GM23248 (cell line): ENCODE measurements around the gene COPS6. TPM values are rescaled to one million over a fixed set of nuclear protein-coding genes. Genes with fewer than 3 reads are reported as not detected.

ENCODE experiments used
- DNase-seq: peaks from one replicate; pipeline ENCODE4 v3.0.0-alpha.2; 2015
- H2AFZ ChIP-seq: fragments of 200-600 bp; sonication (generic); 2 replicates; pipeline ENCODE4 v1.6.1; 2016; ENCODE audit warnings: antibody characterized with exemption
- H3F3A ChIP-seq: fragments of 200-600 bp; sonication (generic); 2 replicates; pipeline ENCODE4 v1.6.1; 2016; ENCODE audit warnings: mild to moderate bottlenecking, antibody characterized with exemption, mixed run types; ENCODE audit not compliant: insufficient read depth
- H3K27ac ChIP-seq: fragments of 200-600 bp; sonication (generic); 2 replicates; pipeline ENCODE4 v1.5.1; 2016; ENCODE audit warnings: mild to moderate bottlenecking
- H3K27me3 ChIP-seq: fragments of 200-600 bp; sonication (generic); replicated peaks from 2 replicates; pipeline ENCODE4 v1.6.1; 2016; ENCODE audit warnings: mild to moderate bottlenecking; ENCODE audit not compliant: insufficient read depth
- H3K36me3 ChIP-seq: fragments of 200-600 bp; sonication (generic); 2 replicates; pipeline ENCODE4 v1.6.1; 2016; ENCODE audit warnings: low read depth, mild to moderate bottlenecking
- H3K4me1 ChIP-seq: fragments of 200-600 bp; sonication (generic); 2 replicates; pipeline ENCODE4 v1.6.1; 2016; ENCODE audit warnings: mild to moderate bottlenecking; ENCODE audit not compliant: insufficient read depth
- H3K4me2 ChIP-seq: fragments of 200-600 bp; sonication (generic); one replicate; pipeline ENCODE4 v1.6.1; 2016; ENCODE audit warnings: mild to moderate bottlenecking; ENCODE audit not compliant: unreplicated experiment
- H3K4me3 ChIP-seq: fragments of 200-600 bp; sonication (generic); 2 replicates; pipeline ENCODE4 v1.5.1; 2016; ENCODE audit warnings: mild to moderate bottlenecking
- H3K79me2 ChIP-seq: fragments of 200-600 bp; sonication (generic); 2 replicates; pipeline ENCODE4 v1.6.1; 2016; ENCODE audit warnings: mild to moderate bottlenecking; ENCODE audit not compliant: insufficient read depth
- H3K9ac ChIP-seq: fragments of 200-600 bp; sonication (generic); 2 replicates; pipeline ENCODE4 v1.6.1; 2016; ENCODE audit warnings: mild to moderate bottlenecking
- H3K9me2 ChIP-seq: fragments of 200-600 bp; sonication (generic); 2 replicates; pipeline ENCODE4 v1.6.1; 2016; ENCODE audit warnings: mixed run types, mild to moderate bottlenecking, moderate library complexity; ENCODE audit not compliant: insufficient read depth
- H3K9me3 ChIP-seq: fragments of 200-600 bp; sonication (generic); one replicate; pipeline ENCODE4 v1.6.1; 2017; ENCODE audit warnings: low read depth
- H4K20me1 ChIP-seq: fragments of 200-600 bp; sonication (generic); 2 replicates; pipeline ENCODE4 v1.6.0; 2016; ENCODE audit not compliant: insufficient read depth
- EZH2 ChIP-seq: fragments of 200-600 bp; sonication (generic); IDR thresholded peaks from 2 replicates; pipeline ENCODE4 v1.6.1; 2018; ENCODE audit warnings: antibody characterized with exemption, mild to moderate bottlenecking; ENCODE audit not compliant: insufficient read depth, poor library complexity, severe bottlenecking
- EZH2phosphoT487 ChIP-seq: fragments of 200-600 bp; sonication (generic); IDR thresholded peaks from 2 replicates; pipeline ENCODE4 v1.6.1; 2018; ENCODE audit warnings: antibody characterized with exemption, moderate library complexity, mild to moderate bottlenecking, low read depth; ENCODE audit not compliant: insufficient read depth
- WGBS, 2 experiments: methylation state at CpG; one replicate each; pipeline ENCODE4 v1.1.6; 2015 to 2017; ENCODE audit warnings: low lambda C conversion rate in 2 of 2, low coverage in 1 of 2; ENCODE audit errors: missing lambda C conversion rate in 2 of 2; 5-methylcytosine and 5-hydroxymethylcytosine counted together
- in situ Hi-C: fragments of 300-500 bp; cut with MboI; formaldehyde crosslinking; loops from 2 replicates; pipeline ENCODE4 v1.15.0; 2020
- polyA plus RNA-seq: library from polyadenylated mRNA; unstranded; fragments of >200 nt; fragmentation: Nextera tagmentation; extraction: Ambion mirVana; gene quantifications from 2 replicates; pipeline ENCODE4 v1.2.1, GENCODE V29; 2016
- total RNA-seq: library from RNA; depleted of rRNA; stranded (reverse); fragments of >200 nt; shearing (Covaris generic); gene quantifications from 2 replicates; pipeline ENCODE4 v1.2.3, GENCODE V29; 2014

COPS6 gene
- total and polyA plus RNA-seq, 2 experiments from 2014 or later: 79.1 to 214 TPM

GRCh38 chr7:100049441-100050291 lies 39.1 kb upstream of the COPS6 start, which contains the start of gene ZSCAN21:
Gene ZSCAN21 (plus strand): TSS chr7:100049774. CDS start chr7:100057007, 7,233 bp downstream.
- no peaks in the 10 kb centered on the region for H4K20me1 ChIP-seq
- TF ChIP-seq EZH2 (no peak), EZH2phosphoT487 (no peak)
- peak within 1 kb of the TSS; percentile 87 for H3K9ac ChIP-seq
- 0 out of 2 replicates have a peak, but pooled peaks cover 8% of the 10 kb centered on the region for H3F3A ChIP-seq
- peak within 1 kb of the TSS; percentile 89 for H2AFZ ChIP-seq
- peak; percentile 93 for DNase-seq
- H3K4me3 ChIP-seq: peak within 1 kb of the TSS; percentile 91
- no peaks in the 10 kb centered on the region for H3K9me2 ChIP-seq
- peak within 1 kb of the TSS; percentile 94 for H3K4me2 ChIP-seq
- in situ Hi-C loops: no loop called here
- H3K27ac ChIP-seq: peak within 1 kb of the TSS; percentile 87
- no peaks in the 10 kb centered on the region for H3K36me3 ChIP-seq
- peaks cover 33% of the 10 kb centered on the region for H3K79me2 ChIP-seq
- no peaks in the 10 kb centered on the region for H3K9me3 ChIP-seq
- H3K4me1 ChIP-seq: no peaks in the 10 kb centered on the region
- H3K27me3 ChIP-seq: no peaks in the 10 kb centered on the region
- 6% methylated on average over 46 of the region's 47 CpGs for WGBS, 2 experiments

GRCh38 chr7:100051611-100052010 lies 37.2 kb upstream of the COPS6 start:
- no peak for TF ChIP-seq EZH2
- TF ChIP-seq EZH2phosphoT487: no peak
- in situ Hi-C loops: no loop called here

GRCh38 chr7:100053215-100053614 lies 35.6 kb upstream of the COPS6 start:
- Histone ChIP-seq H2AFZ (no peak overlapping the region), H3K79me2 (peaks cover 33% of the 10 kb centered on the region), H3K36me3 (no peaks in the 10 kb centered on the region), H3K4me3 (no peak overlapping the region), H3K27ac (peak overlapping the region; percentile 26; the same call in 1 of the 2 replicates), H3K4me1 (no peaks in the 10 kb centered on the region), H4K20me1 (no peaks in the 10 kb centered on the region), H3K9me3 (no peaks in the 10 kb centered on the region), H3K9me2 (no peaks in the 10 kb centered on the region), H3K27me3 (no peaks in the 10 kb centered on the region), H3K4me2 (no peak overlapping the region), H3K9ac (no peak overlapping the region), H3F3A (0 out of 2 replicates have a peak, but pooled peaks cover 5% of the 10 kb centered on the region)
- DNase-seq: peak; percentile 88
- in situ Hi-C loops: no loop called here
- WGBS, 2 experiments: 37 to 41% methylated on average over 3 of the region's 3 CpGs
- TF ChIP-seq EZH2phosphoT487 (no peak), EZH2 (no peak)

More at GRCh38 chr7:100051611-100052010, 37.2 kb upstream of the COPS6 start:
- no peaks in the 10 kb centered on the region for H4K20me1 ChIP-seq
- peaks cover 33% of the 10 kb centered on the region for H3K79me2 ChIP-seq
- no peaks in the 10 kb centered on the region for H3K27me3 ChIP-seq
- no peaks in the 10 kb centered on the region for H3K4me1 ChIP-seq
- H2AFZ ChIP-seq: no peak overlapping the region
- no peak overlapping the region for H3K9ac ChIP-seq
- no peaks in the 10 kb centered on the region for H3K9me3 ChIP-seq
- no peaks in the 10 kb centered on the region for H3K9me2 ChIP-seq
- no peak overlapping the region for H3K4me3 ChIP-seq
- no peak overlapping the region for H3K27ac ChIP-seq
- H3F3A ChIP-seq: 0 out of 2 replicates have a peak, but pooled peaks cover 8% of the 10 kb centered on the region
- no peak overlapping the region for H3K4me2 ChIP-seq
- H3K36me3 ChIP-seq: no peaks in the 10 kb centered on the region
- no peak for DNase-seq
- 84 to 89% methylated on average over 3 of the region's 3 CpGs for WGBS, 2 experiments

DNA sequence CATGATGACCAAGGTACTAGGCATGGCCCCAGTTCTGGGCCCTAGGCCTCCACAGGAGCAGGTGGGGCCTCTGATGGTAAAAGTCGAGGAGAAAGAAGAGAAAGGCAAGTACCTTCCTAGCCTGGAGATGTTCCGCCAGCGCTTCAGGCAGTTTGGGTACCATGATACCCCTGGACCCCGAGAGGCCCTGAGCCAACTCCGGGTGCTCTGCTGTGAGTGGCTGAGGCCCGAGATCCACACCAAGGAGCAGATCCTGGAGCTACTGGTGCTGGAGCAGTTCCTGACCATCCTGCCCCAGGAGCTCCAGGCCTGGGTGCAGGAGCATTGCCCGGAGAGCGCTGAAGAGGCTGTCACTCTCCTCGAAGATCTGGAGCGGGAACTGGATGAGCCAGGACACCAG lies 31.8 kb upstream of the COPS6 start:
- in situ Hi-C loops: no loop called here
- Histone ChIP-seq H3K27ac (no peak overlapping the region), H3K9ac (no peak overlapping the region), H3K4me1 (no peaks in the 10 kb centered on the region), H2AFZ (no peak overlapping the region), H3K79me2 (peaks cover 17% of the 10 kb centered on the region), H3F3A (no peaks in the 10 kb centered on the region), H3K36me3 (no peaks in the 10 kb centered on the region; the same call in 1 of the 2 replicates), H3K4me2 (no peak overlapping the region), H3K9me2 (no peaks in the 10 kb centered on the region), H3K9me3 (no peaks in the 10 kb centered on the region), H3K4me3 (no peak overlapping the region), H3K27me3 (no peaks in the 10 kb centered on the region), H4K20me1 (no peaks in the 10 kb centered on the region)
- no peak for DNase-seq
- TF ChIP-seq EZH2phosphoT487: no peak
- no peak for TF ChIP-seq EZH2
- WGBS, 2 experiments: 95 to 96% methylated on average over 8 to 10 of the region's 10 CpGs
